Activated CD8-positive, alpha-beta memory T cell treated with anti-CD3 and anti-CD28 coated beads, Interleukin-2, amount 10 ng/mL, durations not matched to agents 7 days and 5 days (primary cell): ENCODE data around the gene GON7. TPM values are rescaled to one million over a fixed set of nuclear protein-coding genes. Genes with fewer than 3 reads are reported as not detected.
"Not testable (repeated sequence)": the region's sequence is repeated elsewhere in the genome, so short reads cannot be mapped to it uniquely, and the experiment has no call there.

Source experiments
- ATAC-seq: fragments of 150-1000 bp; cut with Tn5 transposase; one replicate; pipeline ENCODE4 v1.10.0; 2021; ENCODE audit warnings: moderate library complexity
- CTCF ChIA-PET: fragments of 350-600 bp; sonication (Branson Sonifier 250); formaldehyde crosslinking; loops from one replicate; lab custom pipeline; 2021; ENCODE audit warnings: antibody characterized with exemption; lab: Charles Lee
- DNase-seq: peaks from one replicate; pipeline ENCODE4 v3.0.0-alpha.2; 2020
- H3K27ac Mint-ChIP-seq: one replicate; pipeline ENCODE4 v1.8.0; 2021; ENCODE audit warnings: mild to moderate bottlenecking, mixed read lengths
- H3K27me3 Mint-ChIP-seq: one replicate; pipeline ENCODE4 v1.8.0; 2021; ENCODE audit warnings: mixed read lengths
- H3K36me3 Mint-ChIP-seq: one replicate; pipeline ENCODE4 v1.8.0; 2021; ENCODE audit warnings: mild to moderate bottlenecking, mixed read lengths
- H3K4me1 Mint-ChIP-seq: one replicate; pipeline ENCODE4 v1.8.0; 2021; ENCODE audit warnings: mixed read lengths
- H3K4me3 Mint-ChIP-seq: one replicate; pipeline ENCODE4 v1.8.0; 2021; ENCODE audit warnings: mild to moderate bottlenecking, moderate library complexity, mixed read lengths
- H3K9me3 Mint-ChIP-seq: one replicate; pipeline ENCODE4 v1.8.0; 2022; ENCODE audit warnings: low read depth, mixed read lengths
- total RNA-seq, 2 experiments: library from RNA; stranded (reverse); gene quantifications; one replicate each; pipeline ENCODE4 v1.2.3, GENCODE V29; 2021

GON7 gene
- total RNA-seq, 2 experiments from 2014 or later, result 17.3 to 20.1 TPM

DNA sequence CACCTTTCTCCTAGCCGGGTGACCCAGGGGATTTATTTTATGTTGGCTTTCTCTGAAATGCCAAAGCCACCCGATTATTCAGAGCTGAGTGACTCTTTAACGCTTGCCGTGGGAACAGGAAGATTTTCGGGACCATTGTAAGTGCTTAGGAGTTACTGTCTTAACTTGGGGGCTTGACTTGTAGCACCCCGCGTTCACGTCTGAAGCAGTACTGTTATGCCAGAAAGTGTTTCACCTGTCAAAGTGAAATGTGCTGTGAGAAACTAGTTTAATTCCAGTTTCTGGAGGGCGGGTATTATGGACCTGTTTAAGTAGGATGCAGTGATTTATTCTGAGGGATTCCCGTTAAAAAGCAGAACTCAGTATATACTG, 21.5 kb downstream of the GON7 start:
- DNase-seq, result no peak
- Mint-ChIP-seq H3K27me3 (no peaks in the 10 kb centered on the region), H3K4me1 (peaks cover 31% of the 10 kb centered on the region), H3K27ac (peak overlapping the region; percentile 94), H3K9me3 (no peaks in the 10 kb centered on the region), H3K4me3 (peak overlapping the region; percentile 90), H3K36me3 (peaks cover 20% of the 10 kb centered on the region)
- CTCF ChIA-PET, result interaction anchor here (0.7 to 3.5 kb wide), 11 partner anchors 8 to 125 kb away, joined by 3 to 20 read pairs (median 7); partner anchors contain the start of genes GON7 and UBR7
- no peak for ATAC-seq

DNA sequence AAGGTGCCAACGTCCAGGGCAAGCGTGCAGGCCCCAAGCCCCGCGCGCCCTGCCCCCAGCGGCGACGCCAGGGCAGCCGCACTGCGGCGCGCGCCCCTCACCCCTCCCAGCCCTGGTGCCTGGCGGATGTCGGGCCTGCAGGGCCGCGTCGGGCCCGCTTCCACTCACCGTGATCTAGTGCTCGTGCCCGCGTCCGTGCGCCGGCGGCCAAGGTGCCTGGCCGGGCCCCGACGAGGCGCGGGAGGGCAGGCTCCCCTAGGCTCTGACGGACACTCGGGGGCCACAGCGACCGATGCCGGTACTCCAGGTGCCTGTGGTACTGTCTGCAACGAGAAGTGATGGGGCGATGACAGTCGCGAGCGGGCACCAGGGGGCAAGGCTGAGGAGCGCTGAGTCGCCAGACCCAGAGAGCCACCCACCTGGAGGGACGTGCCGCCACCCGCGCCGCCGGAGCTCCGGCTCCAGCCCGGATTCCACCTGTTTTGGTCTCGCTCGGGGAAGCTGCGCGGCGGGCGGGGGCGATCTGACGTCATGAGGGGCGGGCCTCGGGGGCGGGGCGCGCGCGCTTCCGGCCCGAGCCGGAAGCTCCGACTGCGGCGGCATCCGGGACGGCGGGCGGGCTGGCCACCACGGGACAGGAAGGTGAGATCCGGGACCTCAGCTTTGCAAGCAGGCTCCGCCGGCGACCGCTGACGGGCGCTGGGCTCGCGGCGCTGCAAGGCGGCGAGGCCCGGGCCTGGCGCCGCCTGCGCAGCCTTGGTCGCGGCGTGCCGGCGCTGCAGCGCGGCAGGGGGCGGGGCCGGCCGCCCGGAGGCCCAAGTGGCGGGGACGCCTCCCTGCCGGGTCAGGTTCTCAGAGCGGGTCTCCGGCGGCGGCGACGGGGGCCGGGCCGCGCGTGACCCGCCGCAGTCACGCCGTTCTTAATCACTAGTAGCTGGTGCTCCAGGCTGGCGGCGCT, 22.2 kb downstream of the GON7 start, which contains the start of the genes LYSET and MOAP1:
TSS of gene LYSET (plus strand) at position 927 of the 958 bp plus-strand sequence. CDS start 89 bp downstream, outside the sequence.
TSS of gene MOAP1 (minus strand) at position 507 of the 958 bp plus-strand sequence. CDS start 655 bp downstream, outside the sequence.
- DNase-seq, result peak; percentile 95
- Mint-ChIP-seq H3K36me3 (peaks cover 20% of the 10 kb centered on the region), H3K4me1 (peaks cover 31% of the 10 kb centered on the region), H3K27ac (peak within 1 kb of the TSS; percentile 94), H3K4me3 (peak within 1 kb of the TSS; percentile 90), H3K9me3 (no peaks in the 10 kb centered on the region), H3K27me3 (no peaks in the 10 kb centered on the region)
- CTCF ChIA-PET, result interaction anchor here (0.7 to 3.5 kb wide), 12 partner anchors 9 to 126 kb away, joined by 3 to 20 read pairs (median 6); partner anchors contain the start of genes GON7 and UBR7
- peak; percentile 90 for ATAC-seq

DNA sequence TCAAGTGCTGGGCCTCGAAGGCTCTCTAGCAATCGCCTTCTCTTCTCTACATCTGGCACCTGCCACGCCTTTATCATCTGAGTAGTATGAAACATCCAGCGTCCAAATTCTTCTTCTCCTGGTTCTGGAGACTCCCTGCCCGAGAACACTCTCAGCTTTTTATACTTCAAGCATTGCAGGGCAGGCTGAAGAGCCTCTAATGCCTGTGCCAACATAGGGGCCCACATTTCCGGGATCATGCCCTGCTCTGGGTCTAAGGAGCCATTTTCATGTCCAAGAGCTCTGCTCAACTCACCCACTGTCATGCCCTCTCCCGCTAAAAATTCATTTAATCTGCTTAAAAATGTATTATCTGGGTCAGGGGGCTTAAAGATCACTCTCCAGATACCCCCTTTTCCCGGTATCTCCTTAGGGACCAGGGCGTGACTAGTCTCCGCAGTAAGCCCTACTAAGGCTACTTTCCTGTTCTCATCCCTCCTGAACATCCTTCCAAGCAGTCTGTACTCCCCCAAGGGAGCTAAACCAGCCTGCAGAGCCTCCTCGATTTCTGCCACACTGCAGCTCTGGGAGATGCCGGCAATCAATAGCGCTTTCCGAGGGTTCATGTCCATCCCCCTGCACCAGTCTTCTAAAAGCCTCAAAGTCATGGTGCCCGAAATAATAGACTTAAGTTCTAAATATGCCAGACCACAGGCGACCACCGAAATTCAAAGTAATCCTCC, 23.1 kb downstream of the GON7 start:
- H3K4me3 Mint-ChIP-seq, result peak overlapping the region; percentile 90
- CTCF ChIA-PET, result interaction anchor here (1.5 to 3.5 kb wide), 8 partner anchors 10 to 70 kb away, joined by 5 to 20 read pairs (median 7); partner anchors contain the start of genes GON7 and UBR7

DNA sequence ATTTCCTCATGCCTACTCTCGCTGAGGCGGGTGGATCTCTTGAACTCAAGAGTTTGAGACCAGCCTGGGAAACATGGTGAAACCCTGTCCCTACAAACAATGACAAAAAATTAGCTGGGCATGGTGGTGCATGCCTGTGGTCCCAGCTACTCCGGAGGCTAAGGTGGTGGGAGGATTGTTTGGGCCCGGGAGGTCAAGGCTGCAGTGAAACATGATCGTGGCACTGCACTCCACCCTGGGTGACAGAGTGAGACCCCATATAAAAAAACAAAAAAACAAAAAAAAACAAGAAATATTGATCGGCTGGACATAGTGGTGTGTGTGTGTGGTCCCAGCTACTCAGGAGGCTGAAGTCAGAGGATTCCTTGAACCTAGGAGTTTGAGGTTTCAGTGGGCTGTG, 31.4 kb downstream of the GON7 start:
- no peak for ATAC-seq
- no peak overlapping the region for H3K4me3 Mint-ChIP-seq
- CTCF ChIA-PET, result interaction anchor here (1.8 kb wide), 1 partner anchor 62 kb away, joined by 9 read pairs; no protein-coding TSS in a partner anchor
- H3K36me3 Mint-ChIP-seq, result no peaks in the 10 kb centered on the region
- no peaks in the 10 kb centered on the region for H3K27me3 Mint-ChIP-seq
- no peak for DNase-seq
- H3K9me3 Mint-ChIP-seq, result no peaks in the 10 kb centered on the region
- no peak overlapping the region for H3K27ac Mint-ChIP-seq
- H3K4me1 Mint-ChIP-seq, result peaks cover 7% of the 10 kb centered on the region

More for the DNA sequence above, 23.1 kb downstream of the GON7 start:
- H3K27me3 Mint-ChIP-seq, result no peaks in the 10 kb centered on the region
- H3K9me3 Mint-ChIP-seq, result no peaks in the 10 kb centered on the region
- peaks cover 32% of the 10 kb centered on the region for H3K4me1 Mint-ChIP-seq
- H3K27ac Mint-ChIP-seq, result peak overlapping the region; percentile 87
- DNase-seq (no peak), ATAC-seq (no peak)
- H3K36me3 Mint-ChIP-seq, result peaks cover 20% of the 10 kb centered on the region

DNA sequence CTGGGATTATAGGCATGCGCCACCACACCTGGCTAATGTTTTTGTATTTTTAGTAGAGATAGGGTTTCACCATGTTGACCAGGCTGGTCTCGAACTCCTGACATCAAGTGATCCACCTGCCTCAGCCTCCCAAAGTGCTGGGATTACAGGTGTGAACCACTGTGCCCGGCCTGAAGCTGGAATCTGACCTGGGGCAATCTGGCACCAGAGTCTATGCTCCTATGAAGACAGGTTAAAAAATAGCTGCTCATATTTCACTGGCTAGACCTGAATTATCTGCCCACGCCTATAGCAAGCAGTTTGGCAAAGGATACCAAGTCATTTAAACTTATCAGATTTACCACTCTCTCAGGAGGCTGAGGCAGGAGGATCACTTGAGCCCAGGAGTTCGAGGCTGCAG, 32.1 kb downstream of the GON7 start:
- CTCF ChIA-PET, result interaction anchor here (0.6 to 2.4 kb wide), 3 partner anchors 9 to 709 kb away, joined by 3 to 10 read pairs (median 5); partner anchors contain the start of genes LYSET and MOAP1
- not testable (repeated sequence) for H3K27me3 Mint-ChIP-seq, ATAC-seq, H3K27ac Mint-ChIP-seq, H3K4me1 Mint-ChIP-seq, H3K4me3 Mint-ChIP-seq, DNase-seq, H3K36me3 Mint-ChIP-seq, H3K9me3 Mint-ChIP-seq

DNA sequence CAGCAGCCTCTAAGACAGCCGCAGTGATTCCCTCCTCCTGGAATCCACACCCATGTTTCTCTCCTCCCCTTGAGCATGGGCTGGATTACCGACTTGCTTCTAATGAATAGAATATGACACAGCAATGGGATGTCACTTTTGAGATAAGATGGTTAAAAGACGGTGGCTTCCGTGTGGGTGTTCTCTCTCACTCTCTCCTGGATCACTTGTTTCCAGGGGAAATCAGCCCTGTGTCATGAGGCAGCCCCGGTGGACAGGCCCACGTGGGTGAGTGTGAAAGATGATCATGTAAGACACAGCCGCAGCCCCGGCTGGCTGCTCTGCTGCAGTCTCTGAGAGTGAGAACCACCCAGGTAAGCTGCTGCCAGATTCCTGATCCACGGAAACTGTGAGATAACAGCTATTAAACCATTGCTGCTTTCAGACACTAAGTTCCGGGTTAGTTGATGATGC, 32.9 kb downstream of the GON7 start:
- no peak overlapping the region for H3K27ac Mint-ChIP-seq
- no peaks in the 10 kb centered on the region for H3K27me3 Mint-ChIP-seq
- H3K36me3 Mint-ChIP-seq, result no peaks in the 10 kb centered on the region
- DNase-seq (no peak), ATAC-seq (no peak)
- no peak overlapping the region for H3K4me3 Mint-ChIP-seq
- peaks cover 7% of the 10 kb centered on the region for H3K4me1 Mint-ChIP-seq
- H3K9me3 Mint-ChIP-seq, result no peaks in the 10 kb centered on the region
- CTCF ChIA-PET, result interaction anchor here (0.8 to 2.4 kb wide), 2 partner anchors 10 to 61 kb away, joined by 3 to 10 read pairs; partner anchors contain the start of genes LYSET and MOAP1

- CTCF ChIA-PET, result no interaction called here
- no peaks in the 10 kb centered on the region for H3K4me1 Mint-ChIP-seq
- DNase-seq (no peak), ATAC-seq (no peak)
- no peak overlapping the region for H3K4me3 Mint-ChIP-seq
- no peaks in the 10 kb centered on the region for H3K9me3 Mint-ChIP-seq
- H3K36me3 Mint-ChIP-seq, result no peaks in the 10 kb centered on the region
- H3K27me3 Mint-ChIP-seq, result no peaks in the 10 kb centered on the region
- H3K27ac Mint-ChIP-seq, result no peak overlapping the region
Measured at GRCh38 chr14:93171376-93171775, 35.5 kb downstream of the GON7 start.

DNA sequence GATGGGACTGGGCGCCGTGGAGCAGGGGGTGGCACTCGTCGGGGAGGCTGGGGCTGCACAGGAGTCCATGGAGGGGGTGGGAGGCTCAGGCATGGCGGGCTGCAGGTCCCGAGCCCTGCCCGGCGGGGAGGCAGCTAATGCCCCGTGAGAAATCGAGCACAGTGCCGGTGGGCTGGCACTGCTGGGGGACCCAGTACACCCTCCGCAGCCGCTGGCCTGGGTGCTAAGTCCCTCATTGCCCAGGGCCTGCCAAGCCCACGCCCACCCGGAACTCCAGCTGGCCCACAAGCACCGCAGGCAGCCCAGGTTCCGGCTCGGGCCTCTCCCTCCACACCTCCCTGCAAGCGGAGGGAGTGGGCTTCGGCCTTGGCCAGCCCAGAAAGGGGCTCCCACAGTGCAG, 36.7 kb downstream of the GON7 start:
- H3K4me3 Mint-ChIP-seq, result not testable (repeated sequence)
- CTCF ChIA-PET, result interaction anchor here (1.0 kb wide), 1 partner anchor 13 kb away, joined by 3 read pairs; no protein-coding TSS in a partner anchor

GRCh38 chr14:93169619-93170018, 37.2 kb downstream of the GON7 start:
- not testable (repeated sequence) for H3K4me1 Mint-ChIP-seq, ATAC-seq, H3K27me3 Mint-ChIP-seq, H3K9me3 Mint-ChIP-seq, H3K4me3 Mint-ChIP-seq, H3K27ac Mint-ChIP-seq, H3K36me3 Mint-ChIP-seq, DNase-seq
- CTCF ChIA-PET, result interaction anchor here (1.0 kb wide), 1 partner anchor 12 kb away, joined by 3 read pairs; no protein-coding TSS in a partner anchor

More for the DNA sequence above, 36.7 kb downstream of the GON7 start:
- not testable (repeated sequence) for DNase-seq, H3K27ac Mint-ChIP-seq, H3K4me1 Mint-ChIP-seq, H3K27me3 Mint-ChIP-seq, H3K36me3 Mint-ChIP-seq, H3K9me3 Mint-ChIP-seq, ATAC-seq

DNA sequence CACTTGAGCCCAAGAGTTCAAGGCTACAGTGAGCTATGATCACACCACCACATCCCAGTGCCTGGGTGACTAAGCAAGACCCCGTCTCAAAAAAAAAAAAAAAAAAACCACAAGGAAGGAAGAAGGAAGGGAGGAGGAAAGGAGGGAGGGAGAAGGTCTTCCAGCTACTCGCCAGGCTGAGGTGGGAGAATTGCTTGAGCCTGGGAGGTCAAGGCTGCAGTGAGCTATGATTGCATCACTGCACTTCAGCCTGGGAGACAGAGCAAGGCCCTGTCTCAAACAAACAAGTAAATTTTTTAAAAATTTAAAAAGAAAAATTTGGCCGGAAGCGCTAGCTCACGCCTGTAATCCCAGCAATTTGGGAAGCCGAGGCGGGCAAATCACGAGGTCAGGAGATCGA, 38.3 kb downstream of the GON7 start:
- ATAC-seq, H3K4me3 Mint-ChIP-seq, H3K9me3 Mint-ChIP-seq, H3K27ac Mint-ChIP-seq, H3K27me3 Mint-ChIP-seq, H3K36me3 Mint-ChIP-seq, H3K4me1 Mint-ChIP-seq, DNase-seq: not testable (repeated sequence)
- CTCF ChIA-PET, result interaction anchor here (1.7 kb wide), 1 partner anchor 9 kb away, joined by 8 read pairs; no protein-coding TSS in a partner anchor

DNA sequence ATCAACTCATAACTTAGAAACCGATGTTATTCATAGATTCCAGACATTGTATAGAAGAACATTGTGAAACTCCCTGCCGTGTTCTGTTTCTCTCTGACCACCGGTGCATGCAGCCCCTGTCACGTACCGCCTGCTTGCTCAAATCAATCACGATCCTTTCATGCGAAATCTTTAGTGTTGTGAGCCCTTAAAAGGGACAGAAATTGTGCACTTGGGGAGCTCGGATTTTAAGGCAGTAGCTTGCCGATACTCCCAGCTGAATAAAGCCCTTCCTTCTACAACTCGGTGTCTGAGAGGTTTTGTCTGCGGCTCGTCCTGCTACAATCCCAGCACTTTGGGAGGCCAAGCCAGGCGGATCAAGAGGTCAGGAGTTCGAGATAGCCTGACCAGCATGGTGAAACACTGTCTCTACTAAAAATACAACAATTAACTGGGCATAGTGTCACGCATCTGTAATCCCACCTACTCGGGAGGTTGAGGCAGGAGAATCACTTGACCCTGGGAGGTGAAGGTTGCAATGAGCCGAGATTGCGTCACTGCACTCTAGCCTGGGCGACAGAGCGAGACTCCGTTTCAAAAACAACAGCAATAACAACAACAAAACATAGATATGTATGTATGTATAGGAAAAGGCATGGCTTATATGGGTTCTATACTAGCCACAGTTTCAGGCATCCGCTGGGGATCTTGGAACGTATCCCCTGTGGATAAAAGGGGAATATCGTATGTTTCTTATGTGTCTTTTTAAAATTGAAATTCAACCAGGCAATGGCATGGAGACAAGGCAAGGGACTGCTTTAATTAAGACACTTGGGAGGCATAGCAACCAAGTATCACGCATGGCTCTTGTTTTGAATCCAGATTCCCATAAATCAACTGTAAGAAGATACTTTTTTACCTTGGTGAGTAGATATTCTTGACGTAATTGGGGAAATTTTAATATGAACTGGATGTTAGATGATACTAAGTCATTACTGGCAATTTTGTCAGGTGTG, 41.3 kb downstream of the GON7 start:
- CTCF ChIA-PET, H3K4me3 Mint-ChIP-seq, H3K27ac Mint-ChIP-seq, ATAC-seq, DNase-seq, H3K4me1 Mint-ChIP-seq, H3K36me3 Mint-ChIP-seq, H3K9me3 Mint-ChIP-seq, H3K27me3 Mint-ChIP-seq: not testable (repeated sequence)

- no peaks in the 10 kb centered on the region for H3K36me3 Mint-ChIP-seq
- CTCF ChIA-PET, result interaction anchor here (0.5 to 1.0 kb wide), 3 partner anchors 9 to 395 kb away, joined by 3 read pairs; no protein-coding TSS in a partner anchor
- H3K4me1 Mint-ChIP-seq, result peaks cover 3% of the 10 kb centered on the region
- no peaks in the 10 kb centered on the region for H3K27me3 Mint-ChIP-seq
- H3K4me3 Mint-ChIP-seq, result no peak overlapping the region
- no peak overlapping the region for H3K27ac Mint-ChIP-seq
- no peak for ATAC-seq
- no peaks in the 10 kb centered on the region for H3K9me3 Mint-ChIP-seq
- DNase-seq, result no peak
Measured at GRCh38 chr14:93163564-93163963, 43.3 kb downstream of the GON7 start.
